ENCODE measurements around the gene TUBA1C.

TUBA1C gene

GRCh38 chr12:49283541-49284429, 18.9 kb downstream of the TUBA1C start:
- no peaks in the 10 kb centered on the region for H3K36me3 Mint-ChIP-seq (ENCODE audit: low read depth)
- H3K4me1 Mint-ChIP-seq (ENCODE audit: low read depth): peaks cover 17% of the 10 kb centered on the region
- no peak overlapping the region for H3K4me3 Mint-ChIP-seq
- H3K27ac Mint-ChIP-seq: no peak overlapping the region
- no peaks in the 10 kb centered on the region for H3K9me3 Mint-ChIP-seq
- intact Hi-C loops (cut with micrococcal nuclease): no loop called here
- H3K27me3 Mint-ChIP-seq: peaks cover 41% of the 10 kb centered on the region

GRCh38 chr12:49284672-49285071, 19.8 kb downstream of the TUBA1C start:
- Mint-ChIP-seq H3K36me3 (ENCODE audit: low read depth) (no peaks in the 10 kb centered on the region), H3K27ac (no peak overlapping the region), H3K9me3 (no peaks in the 10 kb centered on the region), H3K27me3 (peaks cover 48% of the 10 kb centered on the region), H3K4me3 (no peak overlapping the region), H3K4me1 (ENCODE audit: low read depth) (peaks cover 12% of the 10 kb centered on the region)
- intact Hi-C loops (cut with micrococcal nuclease): no loop called here

- intact Hi-C loops (cut with micrococcal nuclease): loop anchor here (2.0 kb wide), 2 partner anchors 49 to 59 kb away; partner anchors contain the start of genes C1QL4 and DNAJC22
- H3K4me1 Mint-ChIP-seq (ENCODE audit: low read depth): no peaks in the 10 kb centered on the region
- H3K4me3 Mint-ChIP-seq: no peak overlapping the region
- H3K36me3 Mint-ChIP-seq (ENCODE audit: low read depth): no peaks in the 10 kb centered on the region
- H3K27me3 Mint-ChIP-seq: peaks cover 70% of the 10 kb centered on the region
- no peaks in the 10 kb centered on the region for H3K9me3 Mint-ChIP-seq
- no peak overlapping the region for H3K27ac Mint-ChIP-seq
Observed at GRCh38 chr12:49287876-49288275, 23.0 kb downstream of the TUBA1C start.

- Mint-ChIP-seq H3K36me3 (ENCODE audit: low read depth) (no peaks in the 10 kb centered on the region), H3K27ac (no peak overlapping the region), H3K27me3 (peaks cover 76% of the 10 kb centered on the region), H3K9me3 (no peaks in the 10 kb centered on the region), H3K4me1 (ENCODE audit: low read depth) (peaks cover 4% of the 10 kb centered on the region), H3K4me3 (no peak overlapping the region)
- intact Hi-C loops (cut with micrococcal nuclease): loop anchor here (2.0 kb wide), 2 partner anchors 48 to 58 kb away; partner anchors contain the start of genes C1QL4 and DNAJC22
Observed at GRCh38 chr12:49288412-49288853, 23.6 kb downstream of the TUBA1C start.

GRCh38 chr12:49288922-49289555, 24.2 kb downstream of the TUBA1C start:
- Mint-ChIP-seq H3K9me3 (no peaks in the 10 kb centered on the region), H3K27ac (no peak overlapping the region), H3K4me1 (ENCODE audit: low read depth) (peaks cover 5% of the 10 kb centered on the region), H3K36me3 (ENCODE audit: low read depth) (no peaks in the 10 kb centered on the region), H3K4me3 (no peak overlapping the region), H3K27me3 (peaks cover 76% of the 10 kb centered on the region)
- intact Hi-C loops (cut with micrococcal nuclease): loop anchor here (2.0 kb wide), 2 partner anchors 48 to 58 kb away; partner anchors contain the start of genes C1QL4 and DNAJC22

- Mint-ChIP-seq H3K4me3 (no peak overlapping the region), H3K27ac (no peak overlapping the region), H3K27me3 (peaks cover 89% of the 10 kb centered on the region), H3K9me3 (no peaks in the 10 kb centered on the region), H3K4me1 (ENCODE audit: low read depth) (peaks cover 30% of the 10 kb centered on the region), H3K36me3 (ENCODE audit: low read depth) (no peaks in the 10 kb centered on the region)
- intact Hi-C loops (cut with micrococcal nuclease): loop anchor here (5.0 kb wide), 1 partner anchor 220 kb away; no protein-coding TSS in a partner anchor
Observed at GRCh38 chr12:49292729-49293055, 27.8 kb downstream of the TUBA1C start.

GRCh38 chr12:49293056-49293956, 28.4 kb downstream of the TUBA1C start:
- no peak overlapping the region for H3K27ac Mint-ChIP-seq
- intact Hi-C loops (cut with micrococcal nuclease): loop anchor here (5.0 kb wide), 1 partner anchor 219 kb away; no protein-coding TSS in a partner anchor
- no peaks in the 10 kb centered on the region for H3K9me3 Mint-ChIP-seq
- H3K27me3 Mint-ChIP-seq: peaks cover 90% of the 10 kb centered on the region
- no peaks in the 10 kb centered on the region for H3K36me3 Mint-ChIP-seq (ENCODE audit: low read depth)
- no peak overlapping the region for H3K4me3 Mint-ChIP-seq
- H3K4me1 Mint-ChIP-seq (ENCODE audit: low read depth): peaks cover 36% of the 10 kb centered on the region

GRCh38 chr12:49294086-49294803, 29.4 kb downstream of the TUBA1C start:
- Mint-ChIP-seq H3K9me3 (no peaks in the 10 kb centered on the region), H3K27me3 (peaks cover 90% of the 10 kb centered on the region), H3K27ac (no peak overlapping the region), H3K36me3 (ENCODE audit: low read depth) (no peaks in the 10 kb centered on the region), H3K4me3 (no peak overlapping the region), H3K4me1 (ENCODE audit: low read depth) (peaks cover 38% of the 10 kb centered on the region)
- intact Hi-C loops (cut with micrococcal nuclease): loop anchor here (5.0 kb wide), 1 partner anchor 218 kb away; no protein-coding TSS in a partner anchor

GRCh38 chr12:49294804-49295081, 29.9 kb downstream of the TUBA1C start:
- Mint-ChIP-seq H3K9me3 (no peaks in the 10 kb centered on the region), H3K27ac (no peak overlapping the region), H3K36me3 (ENCODE audit: low read depth) (no peaks in the 10 kb centered on the region), H3K27me3 (peaks cover 92% of the 10 kb centered on the region), H3K4me1 (ENCODE audit: low read depth) (peaks cover 38% of the 10 kb centered on the region), H3K4me3 (no peak overlapping the region)
- intact Hi-C loops (cut with micrococcal nuclease): loop anchor here (5.0 kb wide), 1 partner anchor 218 kb away; no protein-coding TSS in a partner anchor

GRCh38 chr12:49295082-49295936, 30.4 kb downstream of the TUBA1C start, which contains the start of gene PRPH:
Gene PRPH (plus strand): TSS chr12:49295147. CDS start chr12:49295201, 54 bp downstream.
- intact Hi-C loops (cut with micrococcal nuclease): no loop called here
- Mint-ChIP-seq H3K4me1 (ENCODE audit: low read depth) (peaks cover 38% of the 10 kb centered on the region), H3K36me3 (ENCODE audit: low read depth) (no peaks in the 10 kb centered on the region), H3K27ac (no peak within 1 kb of the TSS), H3K27me3 (peaks cover 90% of the 10 kb centered on the region), H3K9me3 (no peaks in the 10 kb centered on the region), H3K4me3 (no peak within 1 kb of the TSS)

GRCh38 chr12:49296034-49296835, 31.4 kb downstream of the TUBA1C start:
- Mint-ChIP-seq H3K4me3 (peak overlapping the region; percentile 64), H3K9me3 (no peaks in the 10 kb centered on the region), H3K27ac (no peak overlapping the region), H3K27me3 (peaks cover 91% of the 10 kb centered on the region), H3K4me1 (ENCODE audit: low read depth) (peaks cover 38% of the 10 kb centered on the region), H3K36me3 (ENCODE audit: low read depth) (no peaks in the 10 kb centered on the region)
- intact Hi-C loops (cut with micrococcal nuclease): no loop called here

All from dendritic cell treated with granulocyte-macrophage colony-stimulating factor and Interleukin-4, amounts not matched to agents 40 ng/mL and 50 ng/mL, for 4 days (primary cell).